Left lobe of liver (tissue), 1 donor: ENCODE measurements around the gene C9orf152. TPM values are rescaled to one million over a fixed set of nuclear protein-coding genes. Genes with fewer than 3 reads are reported as not detected.

ENCODE experiments used
- total RNA-seq: library from RNA; stranded (reverse); gene quantifications from one replicate; pipeline ENCODE4 v1.2.1, GENCODE V29; 2021
- donor health status: DM: no; HTN: yes; CAD: no.

C9orf152 gene
- total RNA-seq, 1 donor from 2014 or later = 3.0 TPM

Other genes with a start within 250 kb of the C9orf152 start
- gene TXN, start 48.3 kb upstream of the C9orf152 start, total RNA-seq = 111 TPM
- gene TXNDC8, start 129.7 kb upstream of the C9orf152 start, total RNA-seq = not detected